Vagina (tissue), 2 donors: ENCODE results near the gene RPS6KA2. TPM values are rescaled to one million over a fixed set of nuclear protein-coding genes. Genes with fewer than 3 reads are reported as not detected.

Experiments used
- DNase-seq, 2 donors: peaks; one replicate each; pipeline ENCODE4 v3.0.0-alpha.2; 2017; ENCODE audit errors: extremely low spot score in 2 of 2
- H3K27ac ChIP-seq: fragments of 200-600 bp; sonication (generic); one replicate; pipeline ENCODE4 v1.5.1; 2019
- H3K27me3 ChIP-seq: fragments of 200-600 bp; sonication (generic); one replicate; pipeline ENCODE4 v1.5.1; 2019
- H3K36me3 ChIP-seq, 2 donors: fragments of 200-600 bp; sonication (generic); one replicate each; pipeline ENCODE4 v1.5.1; 2017 to 2019
- H3K4me1 ChIP-seq: fragments of 200-600 bp; sonication (generic); one replicate; pipeline ENCODE4 v1.5.1; 2019
- H3K4me3 ChIP-seq, 2 donors: fragments of 200-600 bp; sonication (generic); 1 replicate in 1 of 2; 2 replicates in 1 of 2; pipeline ENCODE4 v1.5.1; 2016 to 2019
- H3K9me3 ChIP-seq: fragments of 200-600 bp; sonication (generic); one replicate; pipeline ENCODE4 v1.5.1; 2019
- CTCF ChIP-seq, 3 experiments: fragments of 450-650 bp in 2 of 3; fragments of 200-600 bp in 1 of 3; sonication (generic) in 1 of 3; IDR thresholded peaks; one replicate each; pipeline ENCODE4 v1.5.1; 2017 to 2019; ENCODE audit warnings: antibody characterized with exemption in 3 of 3, mild to moderate bottlenecking in 2 of 3, moderate library complexity in 2 of 3
- POLR2A ChIP-seq, 2 donors: fragments of 450-650 bp; IDR thresholded peaks; one replicate each; pipeline ENCODE4 v1.6.1; 2017; ENCODE audit warnings: antibody characterized with exemption in 2 of 2, mild to moderate bottlenecking in 2 of 2, moderate library complexity in 2 of 2
- POLR2AphosphoS5 ChIP-seq, 2 donors: sonication (generic); formaldehyde crosslinking; IDR thresholded peaks; one replicate each; pipeline ENCODE4 v1.9.0; 2017; ENCODE audit warnings: antibody characterized with exemption in 2 of 2, mild to moderate bottlenecking in 2 of 2, low read depth in 1 of 2; ENCODE audit not compliant: insufficient read depth in 1 of 2
- intact Hi-C: fragments of 100-400 bp; cut with DNase I; formaldehyde crosslinking; loops from one replicate; pipeline ENCODE4 v1.15.1; 2023
- total RNA-seq: library from RNA; depleted of rRNA; stranded (reverse); fragments of >200 nt; gene quantifications from one replicate; pipeline ENCODE4 v1.2.3, GENCODE V29; 2016

Gene RPS6KA2
- total RNA-seq, 1 donor from 2014 or later: 65.1 TPM

- Histone ChIP-seq H3K4me3 (no peak overlapping the region), H3K36me3 (no peaks in the 10 kb centered on the region), H3K9me3 (no peaks in the 10 kb centered on the region), H3K27me3 (no peaks in the 10 kb centered on the region), H3K4me1 (no peaks in the 10 kb centered on the region), H3K27ac (no peak overlapping the region)
- DNase-seq: no peak
- TF ChIP-seq POLR2AphosphoS5 (IDR thresholded peaks at IDR 0.05; ENCODE audit: insufficient read depth in 1 of 2, low read depth in 1 of 2): no peak
- no peak for TF ChIP-seq CTCF (IDR thresholded peaks at IDR 0.05)
- no peak for TF ChIP-seq POLR2A (IDR thresholded peaks at IDR 0.05)
- intact Hi-C loops: no loop called here
These were observed 34.5 kb upstream of the RPS6KA2 start for GRCh38 chr6:166661327-166662085.

- intact Hi-C loops: no loop called here
- no peaks in the 10 kb centered on the region for H3K27me3 ChIP-seq
- H3K27ac ChIP-seq: no peak overlapping the region
- no peaks in the 10 kb centered on the region for H3K9me3 ChIP-seq
- H3K36me3 ChIP-seq: no peaks in the 10 kb centered on the region
- H3K4me1 ChIP-seq: no peaks in the 10 kb centered on the region
- no peak for DNase-seq
- TF ChIP-seq CTCF (IDR thresholded peaks at IDR 0.05) (no peak), POLR2A (IDR thresholded peaks at IDR 0.05) (no peak), POLR2AphosphoS5 (IDR thresholded peaks at IDR 0.05; ENCODE audit: insufficient read depth in 1 of 2, low read depth in 1 of 2) (no peak)
- no peak overlapping the region for H3K4me3 ChIP-seq
These were observed 33.2 kb upstream of the RPS6KA2 start for GRCh38 chr6:166660157-166660688.

- intact Hi-C loops: no loop called here
- TF ChIP-seq POLR2A (IDR thresholded peaks at IDR 0.05) (no peak), POLR2AphosphoS5 (IDR thresholded peaks at IDR 0.05; ENCODE audit: insufficient read depth in 1 of 2, low read depth in 1 of 2) (no peak), CTCF (IDR thresholded peaks at IDR 0.05) (no peak)
- Histone ChIP-seq H3K27me3 (no peaks in the 10 kb centered on the region), H3K36me3 (no peaks in the 10 kb centered on the region), H3K27ac (no peak overlapping the region), H3K4me3 (no peak overlapping the region), H3K4me1 (no peaks in the 10 kb centered on the region), H3K9me3 (no peaks in the 10 kb centered on the region)
- DNase-seq: no peak
These were observed 32.5 kb upstream of the RPS6KA2 start for GRCh38 chr6:166659581-166659980.

- no peaks in the 10 kb centered on the region for H3K36me3 ChIP-seq
- TF ChIP-seq CTCF (IDR thresholded peaks at IDR 0.05): no peak
- no peak for TF ChIP-seq POLR2AphosphoS5 (IDR thresholded peaks at IDR 0.05; ENCODE audit: insufficient read depth in 1 of 2, low read depth in 1 of 2)
- TF ChIP-seq POLR2A (IDR thresholded peaks at IDR 0.05): no peak
- no peaks in the 10 kb centered on the region for H3K4me1 ChIP-seq
- no peak overlapping the region for H3K27ac ChIP-seq
- no peaks in the 10 kb centered on the region for H3K9me3 ChIP-seq
- intact Hi-C loops: no loop called here
- DNase-seq: no peak
- H3K27me3 ChIP-seq: no peaks in the 10 kb centered on the region
- no peak overlapping the region for H3K4me3 ChIP-seq
These were observed 31.7 kb upstream of the RPS6KA2 start for GRCh38 chr6:166658792-166659150.

- intact Hi-C loops: no loop called here
- DNase-seq: no peak
- Histone ChIP-seq H3K4me3 (no peak overlapping the region), H3K9me3 (no peaks in the 10 kb centered on the region), H3K27ac (no peak overlapping the region), H3K4me1 (no peaks in the 10 kb centered on the region), H3K27me3 (no peaks in the 10 kb centered on the region), H3K36me3 (no peaks in the 10 kb centered on the region)
- no peak for TF ChIP-seq POLR2A (IDR thresholded peaks at IDR 0.05)
- TF ChIP-seq POLR2AphosphoS5 (IDR thresholded peaks at IDR 0.05; ENCODE audit: insufficient read depth in 1 of 2, low read depth in 1 of 2): no peak
- TF ChIP-seq CTCF (IDR thresholded peaks at IDR 0.05): no peak
These were observed 31.2 kb upstream of the RPS6KA2 start for GRCh38 chr6:166658115-166658791.
